WTC11 (cell line): ENCODE data around the gene MICAL3. TPM values are rescaled to one million over a fixed set of nuclear protein-coding genes. Genes with fewer than 3 reads are reported as not detected.

Experiments
- ATAC-seq: fragments of 200-7000 bp; cut with Tn5 transposase; 2 replicates; pipeline ENCODE4 v1.10.0; 2021; ENCODE audit warnings: mild to moderate bottlenecking, moderate library complexity
- CTCF ChIA-PET: fragments of 300-600 bp; sonication (Branson Sonifier 250); formaldehyde crosslinking; loops from one replicate; lab custom pipeline; 2021; ENCODE audit warnings: antibody characterized with exemption; lab: Charles Lee
- POLR2A ChIA-PET: fragments of 350-600 bp; sonication (Branson Sonifier 250); formaldehyde crosslinking; loops from one replicate; lab custom pipeline; 2021; ENCODE audit warnings: antibody characterized with exemption; lab: Charles Lee
- DNase-seq: peaks from one replicate; pipeline ENCODE4 v3.0.0; 2021; ENCODE audit warnings: low spot score
- H3K27ac Mint-ChIP-seq: 2 replicates; pipeline ENCODE4 v1.8.0; 2021; ENCODE audit warnings: mixed read lengths
- H3K27me3 Mint-ChIP-seq: 2 replicates; pipeline ENCODE4 v1.8.0; 2021; ENCODE audit warnings: low read depth, mild to moderate bottlenecking, moderate library complexity, mixed read lengths
- H3K36me3 Mint-ChIP-seq: 2 replicates; pipeline ENCODE4 v1.8.0; 2021; ENCODE audit warnings: mixed read lengths
- H3K4me1 Mint-ChIP-seq: 2 replicates; pipeline ENCODE4 v1.8.0; 2022; ENCODE audit warnings: mixed read lengths
- H3K4me3 Mint-ChIP-seq: 2 replicates; pipeline ENCODE4 v1.8.0; 2021; ENCODE audit warnings: mild to moderate bottlenecking, moderate library complexity, mixed read lengths
- H3K9me3 Mint-ChIP-seq: 2 replicates; pipeline ENCODE4 v1.8.0; 2021; ENCODE audit warnings: mixed read lengths
- CBFB ChIP-seq: sonication (generic); formaldehyde crosslinking; IDR thresholded peaks from 2 replicates; pipeline ENCODE4 v1.8.1; 2022; ENCODE audit warnings: mild to moderate bottlenecking, low read depth, missing genetic modification reagents
- CREM ChIP-seq: sonication (generic); formaldehyde crosslinking; IDR thresholded peaks from 2 replicates; pipeline ENCODE4 v1.8.1; 2022; ENCODE audit warnings: mild to moderate bottlenecking, missing genetic modification reagents, moderate library complexity
- ESRRA ChIP-seq: sonication (generic); formaldehyde crosslinking; IDR thresholded peaks from 2 replicates; pipeline ENCODE4 v1.8.1; 2022; ENCODE audit warnings: mild to moderate bottlenecking, missing genetic modification reagents, borderline replicate concordance
- ETV6 ChIP-seq: sonication (generic); formaldehyde crosslinking; IDR thresholded peaks from 2 replicates; pipeline ENCODE4 v1.8.1; 2022; ENCODE audit warnings: mild to moderate bottlenecking, missing genetic modification reagents
- IRF2 ChIP-seq: sonication (generic); formaldehyde crosslinking; IDR thresholded peaks from 2 replicates; pipeline ENCODE4 v1.8.0; 2022; ENCODE audit warnings: low read depth, missing genetic modification reagents, borderline replicate concordance
- NFATC4 ChIP-seq: fragments of 250-450 bp; sonication (Bioruptor Pico); IDR thresholded peaks from 2 replicates; pipeline ENCODE4 v1.9.0; 2021; ENCODE audit warnings: mild to moderate bottlenecking
- OVOL2 ChIP-seq: fragments of 250-450 bp; sonication (Bioruptor Pico); IDR thresholded peaks from 2 replicates; pipeline ENCODE4 v1.9.0; 2021; ENCODE audit warnings: mild to moderate bottlenecking, borderline replicate concordance
- PRRX2 ChIP-seq: fragments of 250-450 bp; sonication (Bioruptor Pico); IDR thresholded peaks from 2 replicates; pipeline ENCODE4 v1.8.0; 2021; ENCODE audit warnings: mild to moderate bottlenecking
- RORB ChIP-seq: fragments of 250-450 bp; sonication (Bioruptor Pico); IDR thresholded peaks from 2 replicates; pipeline ENCODE4 v1.9.0; 2021; ENCODE audit warnings: mild to moderate bottlenecking
- SMAD4 ChIP-seq: sonication (generic); formaldehyde crosslinking; IDR thresholded peaks from 2 replicates; pipeline ENCODE4 v1.8.0; 2022; ENCODE audit warnings: mild to moderate bottlenecking, missing genetic modification reagents
- ZBTB21 ChIP-seq: sonication (generic); formaldehyde crosslinking; IDR thresholded peaks from 2 replicates; pipeline ENCODE4 v1.8.1; 2023; ENCODE audit warnings: mild to moderate bottlenecking, missing genetic modification reagents, borderline replicate concordance
- ZNF121 ChIP-seq: sonication (generic); formaldehyde crosslinking; IDR thresholded peaks from 2 replicates; pipeline ENCODE4 v1.8.0; 2023; ENCODE audit warnings: missing genetic modification reagents
- ZNF219 ChIP-seq: sonication (generic); formaldehyde crosslinking; IDR thresholded peaks from 2 replicates; pipeline ENCODE4 v1.8.0; 2023; ENCODE audit warnings: missing genetic modification reagents, mild to moderate bottlenecking, borderline replicate concordance
- ZNF317 ChIP-seq: sonication (generic); formaldehyde crosslinking; IDR thresholded peaks from 2 replicates; pipeline ENCODE4 v1.8.1; 2023; ENCODE audit warnings: low read depth, mild to moderate bottlenecking, moderate library complexity, missing genetic modification reagents, borderline replicate concordance
- ZNF396 ChIP-seq: fragments of 250-450 bp; sonication (Bioruptor Pico); IDR thresholded peaks from 2 replicates; pipeline ENCODE4 v1.8.0; 2021; ENCODE audit warnings: mild to moderate bottlenecking, moderate library complexity, borderline replicate concordance
- total RNA-seq: library from RNA; stranded (reverse); gene quantifications from 3 replicates; pipeline ENCODE4 v1.2.3, GENCODE V29; 2021
- TF ChIP-seq, protein P1 (sequence below): sonication (generic); formaldehyde crosslinking; IDR thresholded peaks from 2 replicates; pipeline ENCODE4 v1.8.1; 2022; ENCODE audit warnings: low read depth, missing genetic modification reagents, borderline replicate concordance
- TF ChIP-seq, protein P2 (sequence below): sonication (generic); formaldehyde crosslinking; IDR thresholded peaks from 2 replicates; pipeline ENCODE4 v1.8.0; 2022; ENCODE audit warnings: mild to moderate bottlenecking, missing genetic modification reagents
- TF ChIP-seq, protein P3 (sequence below): fragments of 250-450 bp; sonication (Bioruptor Pico); IDR thresholded peaks from 2 replicates; pipeline ENCODE4 v1.9.0; 2021; ENCODE audit warnings: mild to moderate bottlenecking
- TF ChIP-seq, protein P4 (sequence below): sonication (generic); formaldehyde crosslinking; IDR thresholded peaks from 2 replicates; pipeline ENCODE4 v1.8.1; 2023; ENCODE audit warnings: mild to moderate bottlenecking, missing genetic modification reagents, moderate library complexity
- TF ChIP-seq, protein P5 (sequence below): sonication (generic); formaldehyde crosslinking; IDR thresholded peaks from 2 replicates; pipeline ENCODE4 v1.8.0; 2023; ENCODE audit warnings: missing genetic modification reagents, mild to moderate bottlenecking, borderline replicate concordance
- TF ChIP-seq, protein P6 (sequence below): sonication (generic); formaldehyde crosslinking; IDR thresholded peaks from 2 replicates; pipeline ENCODE4 v1.8.0; 2022; ENCODE audit warnings: mild to moderate bottlenecking, missing genetic modification reagents

Gene MICAL3
- total RNA-seq, 1 experiment from 2014 or later = 41.2 TPM

DNA sequence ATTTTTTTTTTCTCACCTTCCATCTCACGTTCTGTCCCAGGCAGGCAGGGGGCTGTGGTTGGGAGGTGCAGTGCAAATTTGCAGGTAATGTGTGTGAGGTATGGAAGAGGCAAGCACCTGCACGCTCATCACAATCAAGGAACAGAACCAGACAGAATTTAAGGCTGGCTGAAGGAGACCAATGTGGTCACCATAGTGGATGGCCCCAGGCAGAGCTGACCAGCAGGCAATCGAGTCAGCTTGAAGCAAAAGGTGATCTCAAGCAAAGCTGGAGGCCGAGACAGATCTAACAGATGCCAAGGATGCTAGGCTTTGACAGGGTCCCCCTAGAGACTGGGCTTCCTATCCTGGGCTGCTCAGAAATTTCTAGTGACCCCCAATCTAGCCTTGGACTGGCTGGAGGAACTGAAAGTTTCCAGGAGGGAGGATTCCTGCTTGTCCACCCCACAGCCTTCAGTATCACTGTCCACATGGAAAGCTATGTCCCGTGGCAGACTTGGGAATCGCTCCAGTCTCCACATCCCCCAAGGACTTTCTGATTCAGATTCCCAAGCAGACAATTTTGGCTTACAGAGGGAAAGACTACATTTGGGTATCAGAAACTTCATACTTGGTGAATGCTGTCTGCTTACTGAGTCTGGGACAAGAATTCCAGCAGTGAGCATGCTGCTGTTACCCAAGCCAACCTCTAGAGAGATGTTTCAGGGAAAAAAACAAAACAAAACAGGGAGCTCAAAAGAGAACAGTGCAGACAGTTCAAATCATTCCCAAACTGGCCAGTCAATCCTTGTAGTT, 9.0 kb upstream of the MICAL3 start (continued):
- TF ChIP-seq, protein P1, sequence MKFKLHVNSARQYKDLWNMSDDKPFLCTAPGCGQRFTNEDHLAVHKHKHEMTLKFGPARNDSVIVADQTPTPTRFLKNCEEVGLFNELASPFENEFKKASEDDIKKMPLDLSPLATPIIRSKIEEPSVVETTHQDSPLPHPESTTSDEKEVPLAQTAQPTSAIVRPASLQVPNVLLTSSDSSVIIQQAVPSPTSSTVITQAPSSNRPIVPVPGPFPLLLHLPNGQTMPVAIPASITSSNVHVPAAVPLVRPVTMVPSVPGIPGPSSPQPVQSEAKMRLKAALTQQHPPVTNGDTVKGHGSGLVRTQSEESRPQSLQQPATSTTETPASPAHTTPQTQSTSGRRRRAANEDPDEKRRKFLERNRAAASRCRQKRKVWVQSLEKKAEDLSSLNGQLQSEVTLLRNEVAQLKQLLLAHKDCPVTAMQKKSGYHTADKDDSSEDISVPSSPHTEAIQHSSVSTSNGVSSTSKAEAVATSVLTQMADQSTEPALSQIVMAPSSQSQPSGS = no peak
- TF ChIP-seq ZNF396 (no peak), ZNF317 (CRISPR knock-in tag) (no peak), SMAD4 (CRISPR knock-in tag) (no peak)

DNA sequence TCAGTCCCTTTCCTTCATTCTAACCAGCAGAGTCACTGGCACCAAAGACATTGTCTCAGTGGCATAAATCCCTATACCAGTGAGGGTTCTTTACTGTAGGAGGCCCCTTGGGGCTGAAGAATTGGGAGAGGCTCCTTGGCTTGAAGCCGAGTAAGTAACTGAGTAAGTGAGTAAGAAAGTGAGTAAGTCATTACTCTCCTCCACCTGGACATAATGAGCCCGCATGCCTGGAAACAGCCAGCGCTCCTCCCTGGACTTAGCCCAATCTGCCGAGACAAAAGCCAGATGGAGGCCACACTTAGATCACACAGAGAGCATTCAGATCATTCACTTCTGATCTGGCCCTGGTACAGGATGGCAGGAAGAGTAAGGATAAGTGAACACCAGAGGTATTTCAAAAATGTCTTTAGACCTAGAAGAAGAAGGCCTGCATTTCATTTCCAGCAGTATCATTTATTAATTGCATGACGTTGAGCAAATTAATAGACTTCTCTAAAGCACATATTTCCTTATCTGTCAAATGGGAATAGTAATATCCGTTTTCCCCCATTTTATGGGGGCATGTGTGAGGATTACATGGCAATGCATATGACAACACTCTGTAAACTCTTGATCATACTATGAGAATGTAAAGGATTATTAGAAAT, 8.2 kb upstream of the MICAL3 start:
- ATAC-seq (no peak), DNase-seq (no peak)
- no peak overlapping the region for H3K27ac Mint-ChIP-seq
- ChIA-PET POLR2A (interaction anchor here (0.6 kb wide), 3 partner anchors 19 to 194 kb away, joined by 3 to 5 read pairs (median 3); no protein-coding TSS in a partner anchor), CTCF (interaction anchor here (1.0 to 1.6 kb wide), 2 partner anchors 141 to 143 kb away, joined by 3 read pairs; no protein-coding TSS in a partner anchor)
- TF ChIP-seq ZNF219 = no peak
- no peak for TF ChIP-seq ZNF396
- TF ChIP-seq ESRRA = no peak
- no peak for TF ChIP-seq PRRX2 (CRISPR knock-in tag)
- no peak for TF ChIP-seq NFATC4
- no peak for TF ChIP-seq ETV6
- TF ChIP-seq, protein P2, sequence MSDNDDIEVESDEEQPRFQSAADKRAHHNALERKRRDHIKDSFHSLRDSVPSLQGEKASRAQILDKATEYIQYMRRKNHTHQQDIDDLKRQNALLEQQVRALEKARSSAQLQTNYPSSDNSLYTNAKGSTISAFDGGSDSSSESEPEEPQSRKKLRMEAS = no peak
- TF ChIP-seq ZNF121 = no peak
- TF ChIP-seq, protein P3, sequence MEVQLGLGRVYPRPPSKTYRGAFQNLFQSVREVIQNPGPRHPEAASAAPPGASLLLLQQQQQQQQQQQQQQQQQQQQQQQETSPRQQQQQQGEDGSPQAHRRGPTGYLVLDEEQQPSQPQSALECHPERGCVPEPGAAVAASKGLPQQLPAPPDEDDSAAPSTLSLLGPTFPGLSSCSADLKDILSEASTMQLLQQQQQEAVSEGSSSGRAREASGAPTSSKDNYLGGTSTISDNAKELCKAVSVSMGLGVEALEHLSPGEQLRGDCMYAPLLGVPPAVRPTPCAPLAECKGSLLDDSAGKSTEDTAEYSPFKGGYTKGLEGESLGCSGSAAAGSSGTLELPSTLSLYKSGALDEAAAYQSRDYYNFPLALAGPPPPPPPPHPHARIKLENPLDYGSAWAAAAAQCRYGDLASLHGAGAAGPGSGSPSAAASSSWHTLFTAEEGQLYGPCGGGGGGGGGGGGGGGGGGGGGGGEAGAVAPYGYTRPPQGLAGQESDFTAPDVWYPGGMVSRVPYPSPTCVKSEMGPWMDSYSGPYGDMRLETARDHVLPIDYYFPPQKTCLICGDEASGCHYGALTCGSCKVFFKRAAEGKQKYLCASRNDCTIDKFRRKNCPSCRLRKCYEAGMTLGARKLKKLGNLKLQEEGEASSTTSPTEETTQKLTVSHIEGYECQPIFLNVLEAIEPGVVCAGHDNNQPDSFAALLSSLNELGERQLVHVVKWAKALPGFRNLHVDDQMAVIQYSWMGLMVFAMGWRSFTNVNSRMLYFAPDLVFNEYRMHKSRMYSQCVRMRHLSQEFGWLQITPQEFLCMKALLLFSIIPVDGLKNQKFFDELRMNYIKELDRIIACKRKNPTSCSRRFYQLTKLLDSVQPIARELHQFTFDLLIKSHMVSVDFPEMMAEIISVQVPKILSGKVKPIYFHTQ = no peak
- no peak for TF ChIP-seq ZBTB21 (CRISPR knock-in tag)
- TF ChIP-seq, protein P4, sequence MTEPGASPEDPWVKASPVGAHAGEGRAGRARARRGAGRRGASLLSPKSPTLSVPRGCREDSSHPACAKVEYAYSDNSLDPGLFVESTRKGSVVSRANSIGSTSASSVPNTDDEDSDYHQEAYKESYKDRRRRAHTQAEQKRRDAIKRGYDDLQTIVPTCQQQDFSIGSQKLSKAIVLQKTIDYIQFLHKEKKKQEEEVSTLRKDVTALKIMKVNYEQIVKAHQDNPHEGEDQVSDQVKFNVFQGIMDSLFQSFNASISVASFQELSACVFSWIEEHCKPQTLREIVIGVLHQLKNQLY (CRISPR knock-in tag) = no peak
- H3K27me3 Mint-ChIP-seq = peaks cover 11% of the 10 kb centered on the region
- no peaks in the 10 kb centered on the region for H3K9me3 Mint-ChIP-seq
- no peaks in the 10 kb centered on the region for H3K36me3 Mint-ChIP-seq
- no peak overlapping the region for H3K4me3 Mint-ChIP-seq
- peaks cover 9% of the 10 kb centered on the region for H3K4me1 Mint-ChIP-seq

DNA sequence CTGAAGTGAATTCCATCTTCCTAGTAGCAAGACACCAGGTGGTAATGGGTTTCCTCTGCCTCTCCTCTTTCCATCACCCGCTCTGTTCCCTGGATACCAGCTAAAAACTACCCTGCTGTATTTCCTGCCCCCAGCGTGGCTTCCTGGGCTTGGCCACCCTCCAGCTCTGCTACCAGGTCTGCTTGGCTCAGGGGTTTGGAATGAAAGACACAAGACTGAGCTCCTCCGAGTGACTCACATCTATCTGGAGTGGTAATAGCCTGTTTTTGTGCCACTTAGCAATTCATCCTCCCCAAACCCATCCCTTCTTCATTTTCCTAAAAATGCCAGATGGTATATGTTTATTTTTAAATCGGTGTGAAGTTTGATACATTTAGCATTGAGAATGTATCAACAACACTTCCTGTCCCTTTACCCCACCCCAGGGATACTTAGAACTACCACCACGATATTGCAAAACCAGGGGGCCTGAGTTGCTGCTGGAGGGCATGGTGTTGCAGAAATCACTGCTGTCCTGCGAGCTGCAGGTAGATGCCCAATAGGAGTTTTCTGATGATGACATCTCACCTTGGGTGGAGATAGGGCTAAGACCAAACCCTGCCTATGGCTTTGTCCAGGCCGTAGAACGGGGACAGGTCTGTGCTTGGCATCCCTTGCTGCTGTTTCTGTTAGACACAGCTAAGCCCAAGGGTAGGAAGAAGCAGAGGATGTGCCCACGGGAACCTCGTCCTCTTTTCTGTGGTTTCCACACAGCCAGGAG, 7.5 kb upstream of the MICAL3 start:
- Mint-ChIP-seq H3K27me3 (peaks cover 18% of the 10 kb centered on the region), H3K4me3 (no peak overlapping the region), H3K36me3 (no peaks in the 10 kb centered on the region), H3K27ac (no peak overlapping the region), H3K9me3 (no peaks in the 10 kb centered on the region), H3K4me1 (peaks cover 9% of the 10 kb centered on the region)
- CTCF ChIA-PET = interaction anchor here (0.7 to 1.7 kb wide), 4 partner anchors 13 to 143 kb away, joined by 3 to 7 read pairs (median 3); no protein-coding TSS in a partner anchor
- POLR2A ChIA-PET = no interaction called here
- ATAC-seq (no peak), DNase-seq (no peak)
- TF ChIP-seq, protein P2 = no peak
- TF ChIP-seq RORB (CRISPR knock-in tag) = no peak
- TF ChIP-seq OVOL2 (CRISPR knock-in tag) = no peak
- TF ChIP-seq CREM (CRISPR knock-in tag) = no peak
- TF ChIP-seq, protein P5, sequence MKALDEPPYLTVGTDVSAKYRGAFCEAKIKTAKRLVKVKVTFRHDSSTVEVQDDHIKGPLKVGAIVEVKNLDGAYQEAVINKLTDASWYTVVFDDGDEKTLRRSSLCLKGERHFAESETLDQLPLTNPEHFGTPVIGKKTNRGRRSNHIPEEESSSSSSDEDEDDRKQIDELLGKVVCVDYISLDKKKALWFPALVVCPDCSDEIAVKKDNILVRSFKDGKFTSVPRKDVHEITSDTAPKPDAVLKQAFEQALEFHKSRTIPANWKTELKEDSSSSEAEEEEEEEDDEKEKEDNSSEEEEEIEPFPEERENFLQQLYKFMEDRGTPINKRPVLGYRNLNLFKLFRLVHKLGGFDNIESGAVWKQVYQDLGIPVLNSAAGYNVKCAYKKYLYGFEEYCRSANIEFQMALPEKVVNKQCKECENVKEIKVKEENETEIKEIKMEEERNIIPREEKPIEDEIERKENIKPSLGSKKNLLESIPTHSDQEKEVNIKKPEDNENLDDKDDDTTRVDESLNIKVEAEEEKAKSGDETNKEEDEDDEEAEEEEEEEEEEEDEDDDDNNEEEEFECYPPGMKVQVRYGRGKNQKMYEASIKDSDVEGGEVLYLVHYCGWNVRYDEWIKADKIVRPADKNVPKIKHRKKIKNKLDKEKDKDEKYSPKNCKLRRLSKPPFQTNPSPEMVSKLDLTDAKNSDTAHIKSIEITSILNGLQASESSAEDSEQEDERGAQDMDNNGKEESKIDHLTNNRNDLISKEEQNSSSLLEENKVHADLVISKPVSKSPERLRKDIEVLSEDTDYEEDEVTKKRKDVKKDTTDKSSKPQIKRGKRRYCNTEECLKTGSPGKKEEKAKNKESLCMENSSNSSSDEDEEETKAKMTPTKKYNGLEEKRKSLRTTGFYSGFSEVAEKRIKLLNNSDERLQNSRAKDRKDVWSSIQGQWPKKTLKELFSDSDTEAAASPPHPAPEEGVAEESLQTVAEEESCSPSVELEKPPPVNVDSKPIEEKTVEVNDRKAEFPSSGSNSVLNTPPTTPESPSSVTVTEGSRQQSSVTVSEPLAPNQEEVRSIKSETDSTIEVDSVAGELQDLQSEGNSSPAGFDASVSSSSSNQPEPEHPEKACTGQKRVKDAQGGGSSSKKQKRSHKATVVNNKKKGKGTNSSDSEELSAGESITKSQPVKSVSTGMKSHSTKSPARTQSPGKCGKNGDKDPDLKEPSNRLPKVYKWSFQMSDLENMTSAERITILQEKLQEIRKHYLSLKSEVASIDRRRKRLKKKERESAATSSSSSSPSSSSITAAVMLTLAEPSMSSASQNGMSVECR (CRISPR knock-in tag) = no peak
- TF ChIP-seq CBFB = no peak
- TF ChIP-seq IRF2 = no peak
- TF ChIP-seq, protein P6, sequence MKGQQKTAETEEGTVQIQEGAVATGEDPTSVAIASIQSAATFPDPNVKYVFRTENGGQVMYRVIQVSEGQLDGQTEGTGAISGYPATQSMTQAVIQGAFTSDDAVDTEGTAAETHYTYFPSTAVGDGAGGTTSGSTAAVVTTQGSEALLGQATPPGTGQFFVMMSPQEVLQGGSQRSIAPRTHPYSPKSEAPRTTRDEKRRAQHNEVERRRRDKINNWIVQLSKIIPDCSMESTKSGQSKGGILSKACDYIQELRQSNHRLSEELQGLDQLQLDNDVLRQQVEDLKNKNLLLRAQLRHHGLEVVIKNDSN = no peak
